Kidney (tissue), 14 donors: ENCODE measurements around the gene KCNQ5. TPM values are rescaled to one million over a fixed set of nuclear protein-coding genes. Genes with fewer than 3 reads are reported as not detected.

Experiments
- DNase-seq, 5 donors: peaks; one replicate each; pipeline ENCODE4 v3.0.0-alpha.2; 2013 to 2020
- FAIRE-seq: peaks from 2 replicates; lab custom pipeline; 2012; peaks lifted over from hg19 to GRCh38; lab: Jason Lieb, UNC
- H3K27ac ChIP-seq, 2 donors: one replicate each; pipeline ENCODE4 v1.7.0; 2013; ENCODE audit warnings: low read depth in 2 of 2, low read length in 2 of 2, inconsistent platforms in 1 of 2
- H3K27me3 ChIP-seq: one replicate; pipeline ENCODE4 v1.7.1; 2013; ENCODE audit warnings: low read length, inconsistent platforms; ENCODE audit not compliant: control insufficient read depth, insufficient read depth
- H3K36me3 ChIP-seq, 3 donors: one replicate each; pipeline versions ENCODE4 v1.7.0 to v1.7.1; 2013; ENCODE audit warnings: low read length in 3 of 3, control low read depth in 1 of 3, inconsistent platforms in 1 of 3; ENCODE audit not compliant: insufficient read depth in 3 of 3, control insufficient read depth in 2 of 3
- H3K4me1 ChIP-seq, 3 donors: one replicate each; pipeline versions ENCODE4 v1.7.0 to v1.7.1; 2013; ENCODE audit warnings: low read length in 3 of 3, inconsistent platforms in 1 of 3, low read depth in 1 of 3; ENCODE audit not compliant: control insufficient read depth in 2 of 3, insufficient read depth in 2 of 3
- H3K4me3 ChIP-seq, 3 donors: one replicate each; pipeline versions ENCODE4 v1.7.0 to v1.8.1; 2013; ENCODE audit warnings: low read length in 3 of 3, control low read depth in 1 of 3, inconsistent platforms in 1 of 3
- H3K9ac ChIP-seq, 3 donors: one replicate each; pipeline versions ENCODE4 v1.7.0 to v1.7.1; 2013; ENCODE audit warnings: low read length in 3 of 3, control low read depth in 1 of 3, inconsistent platforms in 1 of 3
- H3K9me3 ChIP-seq, 3 donors: one replicate each; pipeline versions ENCODE4 v1.7.0 to v1.7.1; 2013; ENCODE audit warnings: low read length in 3 of 3, control low read depth in 1 of 3, inconsistent platforms in 1 of 3; ENCODE audit not compliant: control insufficient read depth in 2 of 3, insufficient read depth in 1 of 3
- CTCF ChIP-seq: IDR thresholded peaks from 3 replicates; pipeline ENCODE4 v1.5.1; 2012; ENCODE audit warnings: mild to moderate bottlenecking, moderate library complexity, borderline replicate concordance; ENCODE audit not compliant: insufficient read depth; ENCODE audit errors: extremely low read depth
- intact Hi-C: fragments of 100-400 bp; cut with DNase I; formaldehyde crosslinking; loops from one replicate; pipeline ENCODE4 v1.11.1; 2022
- polyA plus RNA-seq: library from polyadenylated mRNA; stranded (reverse); fragments of 350-450 nt; fragmentation: Illumina TruSeq; extraction: RNeasy Lipid Tissue Mini Kit (QIAGEN cat#74804); gene quantifications from one replicate; pipeline ENCODE4 v1.2.3, GENCODE V29; 2014; ENCODE audit warnings: low read depth, low replicate concordance; ENCODE audit not compliant: insufficient read depth
- total RNA-seq: library from RNA; stranded (reverse); fragmentation: NEBNext Ultra II Directional; extraction: Animal tissue kit (Norgen Biotek cat#: 25700); gene quantifications from one replicate; pipeline ENCODE4 v1.2.1, GENCODE V29; 2021
- donor health status: control.
- donor health status: control.
- donor health status: control.
- donor health status: control.
- donor health status: control.
- donor health status: DM: yes; HTN: yes; CAD: no.
- donor health status: Normal renal cell carcinoma (clear cell type).

Gene KCNQ5
- total and polyA plus RNA-seq, 2 donors from 2014 or later = 0.50 TPM; not detected in 1

GRCh38 chr6:72793641-72794395 is 172.0 kb downstream of the KCNQ5 start:
- Histone ChIP-seq H3K9me3 (no peaks in the 10 kb centered on the region), H3K4me1 (no peaks in the 10 kb centered on the region), H3K4me3 (no peak overlapping the region), H3K27ac (no peak overlapping the region), H3K9ac (no peak overlapping the region), H3K36me3 (no peaks in the 10 kb centered on the region), H3K27me3 (no peaks in the 10 kb centered on the region)
- no peak for FAIRE-seq
- intact Hi-C loops = no loop called here
- DNase-seq = no peak
- no peak for TF ChIP-seq CTCF

GRCh38 chr6:72798196-72798595 is 176.3 kb downstream of the KCNQ5 start:
- no peak for TF ChIP-seq CTCF
- no peak for DNase-seq
- no peaks in the 10 kb centered on the region for H3K9me3 ChIP-seq
- H3K9ac ChIP-seq = no peak overlapping the region
- H3K4me3 ChIP-seq = no peak overlapping the region
- no peak overlapping the region for H3K27ac ChIP-seq
- no peak for FAIRE-seq
- intact Hi-C loops = no loop called here
- H3K36me3 ChIP-seq = no peaks in the 10 kb centered on the region
- H3K4me1 ChIP-seq = no peaks in the 10 kb centered on the region
- no peaks in the 10 kb centered on the region for H3K27me3 ChIP-seq

GRCh38 chr6:72809746-72810379 is 188.0 kb downstream of the KCNQ5 start:
- intact Hi-C loops = no loop called here
- H3K27ac ChIP-seq = no peak overlapping the region
- no peak for DNase-seq

More at GRCh38 chr6:72809746-72810379, 188.0 kb downstream of the KCNQ5 start:
- Histone ChIP-seq H3K9ac (no peak overlapping the region), H3K36me3 (no peaks in the 10 kb centered on the region), H3K4me3 (no peak overlapping the region), H3K4me1 (no peaks in the 10 kb centered on the region), H3K9me3 (no peaks in the 10 kb centered on the region), H3K27me3 (no peaks in the 10 kb centered on the region)
- no peak for FAIRE-seq
- no peak for TF ChIP-seq CTCF
